Embryonic facial prominence (tissue), 1 donor: ENCODE results near the gene DNPH1.

Source experiments
- DNase-seq: peaks from one replicate; pipeline ENCODE4 v3.0.0-alpha.2; 2016; ENCODE audit errors: extremely low spot score

Gene DNPH1

GRCh38 chr6:43263314-43264178 lies 34.3 kb upstream of the DNPH1 start:
- no peak for DNase-seq

GRCh38 chr6:43262780-43263313 lies 33.6 kb upstream of the DNPH1 start:
- DNase-seq = no peak

- no peak for DNase-seq
Measured at GRCh38 chr6:43262000-43262779, 32.9 kb upstream of the DNPH1 start.

- no peak for DNase-seq
Measured at GRCh38 chr6:43261198-43261597, 31.9 kb upstream of the DNPH1 start.

- DNase-seq = no peak
Measured at GRCh38 chr6:43260791-43261190, 31.5 kb upstream of the DNPH1 start.

- DNase-seq = no peak
Measured at GRCh38 chr6:43258807-43259686, 29.8 kb upstream of the DNPH1 start.

- DNase-seq = no peak
Measured at GRCh38 chr6:43258180-43258579, 28.9 kb upstream of the DNPH1 start.

- DNase-seq = no peak
Measured at GRCh38 chr6:43257367-43258145, 28.3 kb upstream of the DNPH1 start.

GRCh38 chr6:43256670-43257366 lies 27.5 kb upstream of the DNPH1 start:
- DNase-seq = no peak

- DNase-seq = no peak
Measured at GRCh38 chr6:43255408-43256054, 26.2 kb upstream of the DNPH1 start.

GRCh38 chr6:43254846-43255245 lies 25.6 kb upstream of the DNPH1 start:
- DNase-seq = no peak

- DNase-seq = no peak
Measured at GRCh38 chr6:43254138-43254817, 25.0 kb upstream of the DNPH1 start.

GRCh38 chr6:43253401-43253800 lies 24.1 kb upstream of the DNPH1 start:
- no peak for DNase-seq

- DNase-seq = no peak
Measured at GRCh38 chr6:43250992-43251373, 21.7 kb upstream of the DNPH1 start.

GRCh38 chr6:43248791-43249190 lies 19.5 kb upstream of the DNPH1 start:
- no peak for DNase-seq

GRCh38 chr6:43248101-43248500 lies 18.8 kb upstream of the DNPH1 start:
- no peak for DNase-seq

GRCh38 chr6:43247114-43247999 lies 18.1 kb upstream of the DNPH1 start:
- DNase-seq = no peak
